Transverse colon (tissue), 4 donors: ENCODE results near the gene ACTN1. TPM values are rescaled to one million over a fixed set of nuclear protein-coding genes. Genes with fewer than 3 reads are reported as not detected.

Experiments
- DNase-seq: peaks from one replicate; pipeline ENCODE4 v3.0.0-alpha.2; 2019
- H3K27ac ChIP-seq, 4 donors: fragments of 200-600 bp; sonication (generic); 2 replicates each; pipeline ENCODE4 v1.5.1; 2016 to 2018; ENCODE audit warnings: inconsistent platforms in 4 of 4
- H3K27me3 ChIP-seq: fragments of 200-600 bp; sonication (generic); 2 replicates; pipeline ENCODE4 v1.5.1; 2017; ENCODE audit warnings: inconsistent platforms
- H3K36me3 ChIP-seq, 4 donors: fragments of 200-600 bp; sonication (generic); 2 replicates each; pipeline ENCODE4 v1.5.1; 2017 to 2019; ENCODE audit warnings: inconsistent platforms in 4 of 4
- H3K4me1 ChIP-seq, 4 donors: fragments of 200-600 bp; sonication (generic); 2 replicates each; pipeline ENCODE4 v1.5.1; 2017 to 2020; ENCODE audit warnings: inconsistent platforms in 4 of 4
- H3K4me3 ChIP-seq, 4 donors: fragments of 200-600 bp; sonication (generic); 1 replicate in 1 of 4; 2 replicates in 3 of 4; pipeline versions ENCODE4 v1.5.1 to v1.6.1; 2017 to 2019; ENCODE audit warnings: inconsistent platforms in 4 of 4
- H3K9me3 ChIP-seq, 2 donors: fragments of 200-600 bp; sonication (generic); 2 replicates each; pipeline ENCODE4 v1.5.1; 2017 to 2019; ENCODE audit warnings: inconsistent platforms in 2 of 2
- EP300 ChIP-seq: sonication (generic); formaldehyde crosslinking; IDR thresholded peaks from one replicate; pipeline ENCODE4 v1.6.1; 2017; ENCODE audit warnings: antibody characterized with exemption, low read depth
- POLR2A ChIP-seq: fragments of 450-650 bp; IDR thresholded peaks from one replicate; pipeline ENCODE4 v1.6.1; 2016; ENCODE audit warnings: antibody characterized with exemption, mild to moderate bottlenecking, moderate library complexity
- POLR2AphosphoS5 ChIP-seq, 3 donors: sonication (generic); formaldehyde crosslinking; IDR thresholded peaks; one replicate each; pipeline ENCODE4 v1.6.1; 2016; ENCODE audit warnings: antibody characterized with exemption in 3 of 3
- WGBS, 2 donors: methylation state at CpG; one replicate each; pipeline ENCODE4 v1.1.5; 2018; ENCODE audit warnings: low coverage in 1 of 2; 5-methylcytosine and 5-hydroxymethylcytosine counted together
- in situ Hi-C, 4 donors: fragments of 200-750 bp; cut with MboI; loops; one replicate each; pipeline versions ENCODE4 v1.15.0 to v1.15.1; 2017; ENCODE audit warnings: low sequenced_read_pairs in 3 of 4, low pct_ligation_motif_present in 1 of 4, low pct_unique_long_range_greater_than_20kb in 1 of 4
- intact Hi-C: fragments of 100-400 bp; cut with DNase I; formaldehyde crosslinking; loops from one replicate; pipeline ENCODE4 v1.15.1; 2023; ENCODE audit warnings: low total_unique reads
- total RNA-seq, 4 donors: library from RNA; depleted of rRNA; stranded (reverse); fragments of >200 nt; gene quantifications; one replicate each; pipeline ENCODE4 v1.1.0, GENCODE V29; 2016
- TF ChIP-seq, protein P1 (sequence below), 5 experiments: fragments of 200-600 bp in 3 of 5; fragments of 450-650 bp in 2 of 5; sonication (generic) in 3 of 5; IDR thresholded peaks; 1 replicate in 2 of 5; 2 replicates in 3 of 5; pipeline ENCODE4 v1.5.1; 2016 to 2017; ENCODE audit warnings: antibody characterized with exemption in 5 of 5, inconsistent platforms in 3 of 5, mild to moderate bottlenecking in 2 of 5, moderate library complexity in 1 of 5

The ACTN1 gene
- total RNA-seq, 4 donors from 2014 or later, result 127 to 403 (median 197) TPM

DNA sequence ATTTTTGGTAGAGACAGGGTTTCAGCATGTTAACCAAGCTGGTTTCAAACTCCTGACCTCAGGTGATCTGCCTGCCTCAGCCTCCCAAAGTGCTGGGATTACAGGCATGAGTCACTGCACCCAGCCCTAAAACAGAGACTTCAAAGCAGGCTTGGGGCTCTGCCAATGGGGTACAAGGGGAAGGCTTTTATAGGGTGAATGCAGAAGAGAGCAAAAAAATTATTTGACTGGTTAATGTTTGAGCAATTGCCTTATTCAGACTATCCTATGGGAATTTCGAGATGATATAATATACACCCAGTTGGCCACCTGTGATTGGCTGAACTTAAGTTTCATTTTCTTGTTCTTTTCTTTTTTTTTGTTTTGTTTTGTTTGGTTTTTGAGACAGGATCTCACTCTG is 31.5 kb upstream of the ACTN1 start:
- intact Hi-C loops (no loop called here), in situ Hi-C loops (no loop called here)
- Histone ChIP-seq H3K27me3 (no peaks in the 10 kb centered on the region), H3K9me3 (no peaks in the 10 kb centered on the region), H3K27ac (no peak overlapping the region), H3K36me3 (no peaks in the 10 kb centered on the region), H3K4me1 (peaks cover 6 to 31% (median 19%) of the 10 kb centered on the region in 4 donors), H3K4me3 (no peak overlapping the region)
- peak; percentile 25 for DNase-seq
- WGBS, 2 donors, result 50 to 70% methylated on average over 1 of the region's 1 CpG
- TF ChIP-seq POLR2AphosphoS5 (IDR thresholded peaks at IDR 0.05) (no peak), EP300 (no peak), POLR2A (no peak)
- TF ChIP-seq, protein P1, sequence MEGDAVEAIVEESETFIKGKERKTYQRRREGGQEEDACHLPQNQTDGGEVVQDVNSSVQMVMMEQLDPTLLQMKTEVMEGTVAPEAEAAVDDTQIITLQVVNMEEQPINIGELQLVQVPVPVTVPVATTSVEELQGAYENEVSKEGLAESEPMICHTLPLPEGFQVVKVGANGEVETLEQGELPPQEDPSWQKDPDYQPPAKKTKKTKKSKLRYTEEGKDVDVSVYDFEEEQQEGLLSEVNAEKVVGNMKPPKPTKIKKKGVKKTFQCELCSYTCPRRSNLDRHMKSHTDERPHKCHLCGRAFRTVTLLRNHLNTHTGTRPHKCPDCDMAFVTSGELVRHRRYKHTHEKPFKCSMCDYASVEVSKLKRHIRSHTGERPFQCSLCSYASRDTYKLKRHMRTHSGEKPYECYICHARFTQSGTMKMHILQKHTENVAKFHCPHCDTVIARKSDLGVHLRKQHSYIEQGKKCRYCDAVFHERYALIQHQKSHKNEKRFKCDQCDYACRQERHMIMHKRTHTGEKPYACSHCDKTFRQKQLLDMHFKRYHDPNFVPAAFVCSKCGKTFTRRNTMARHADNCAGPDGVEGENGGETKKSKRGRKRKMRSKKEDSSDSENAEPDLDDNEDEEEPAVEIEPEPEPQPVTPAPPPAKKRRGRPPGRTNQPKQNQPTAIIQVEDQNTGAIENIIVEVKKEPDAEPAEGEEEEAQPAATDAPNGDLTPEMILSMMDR (IDR thresholded peaks at IDR 0.05), result no peak

DNA sequence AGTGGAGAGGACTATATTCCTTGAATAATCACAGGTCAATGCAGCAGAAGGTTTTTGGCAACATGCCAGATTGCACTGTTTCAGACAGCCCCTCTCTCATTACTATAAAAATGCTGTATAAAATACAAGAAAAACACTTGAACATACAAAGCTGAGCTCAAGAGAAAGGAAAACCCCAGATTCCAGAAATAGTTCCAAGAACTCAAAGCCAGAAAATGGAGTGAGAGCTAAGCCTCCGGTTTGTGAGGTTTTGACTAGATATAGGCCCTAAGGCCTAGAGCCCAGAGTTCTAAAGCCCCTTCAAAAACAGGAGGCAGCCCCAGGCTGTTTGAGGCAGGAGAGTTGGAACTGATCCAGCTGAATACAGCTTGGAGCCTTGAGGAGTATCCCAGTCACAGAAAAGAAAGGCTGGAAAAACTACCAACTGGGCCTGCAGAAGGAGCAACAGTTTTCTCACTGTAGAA is 29.4 kb upstream of the ACTN1 start:
- no peaks in the 10 kb centered on the region for H3K27me3 ChIP-seq
- no peak for TF ChIP-seq POLR2AphosphoS5 (IDR thresholded peaks at IDR 0.05)
- no peak for TF ChIP-seq EP300
- TF ChIP-seq POLR2A, result no peak
- TF ChIP-seq, protein P1 (IDR thresholded peaks at IDR 0.05), result no peak
- H3K4me3 ChIP-seq, result no peak overlapping the region
- H3K9me3 ChIP-seq, result no peaks in the 10 kb centered on the region
- no peaks in the 10 kb centered on the region for H3K36me3 ChIP-seq
- intact Hi-C loops (no loop called here), in situ Hi-C loops (no loop called here)
- peaks cover 0 to 27% (median 11%) of the 10 kb centered on the region in 4 donors for H3K4me1 ChIP-seq
- 63 to 71% methylated on average over 1 of the region's 1 CpG for WGBS, 2 donors
- no peak for DNase-seq
- peak overlapping the region in 2 of 4 donors; percentile 35 to 44 for H3K27ac ChIP-seq

DNA sequence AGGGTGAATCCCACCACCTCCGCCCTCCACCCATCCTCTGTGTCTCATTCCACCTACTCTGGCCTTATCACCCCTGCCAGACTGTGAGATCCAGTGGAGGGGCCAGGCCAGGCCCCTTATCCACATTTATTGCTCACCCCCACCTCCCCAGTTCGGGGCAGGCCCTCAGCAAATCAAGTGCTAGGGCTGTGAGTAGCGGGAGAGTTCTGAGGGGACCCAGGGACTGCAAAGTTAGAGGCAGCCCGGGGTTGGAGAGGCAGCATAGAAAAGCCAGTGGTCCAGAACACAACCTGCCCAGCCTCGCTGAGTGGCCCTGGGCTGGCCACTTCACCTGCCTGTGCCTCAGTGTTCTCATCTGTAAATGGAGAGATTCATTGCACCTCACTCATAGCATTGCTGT is 27.2 kb upstream of the ACTN1 start:
- no peaks in the 10 kb centered on the region for H3K36me3 ChIP-seq
- H3K27me3 ChIP-seq, result no peaks in the 10 kb centered on the region
- H3K9me3 ChIP-seq, result no peaks in the 10 kb centered on the region
- intact Hi-C loops, result no loop called here
- in situ Hi-C loops, result no loop called here
- H3K27ac ChIP-seq, result peak overlapping the region in 1 of 4 donors; percentile 61
- peaks cover 0 to 27% (median 11%) of the 10 kb centered on the region in 4 donors for H3K4me1 ChIP-seq
- no peak for DNase-seq
- TF ChIP-seq EP300 (no peak), POLR2A (no peak), POLR2AphosphoS5 (IDR thresholded peaks at IDR 0.05) (no peak)
- TF ChIP-seq, protein P1 (IDR thresholded peaks at IDR 0.05), result no peak
- 96% methylated on average over 5 of the region's 5 CpGs; no CpG with 5 or more reads in 1 of the 2 donors for WGBS, 2 donors
- no peak overlapping the region for H3K4me3 ChIP-seq

DNA sequence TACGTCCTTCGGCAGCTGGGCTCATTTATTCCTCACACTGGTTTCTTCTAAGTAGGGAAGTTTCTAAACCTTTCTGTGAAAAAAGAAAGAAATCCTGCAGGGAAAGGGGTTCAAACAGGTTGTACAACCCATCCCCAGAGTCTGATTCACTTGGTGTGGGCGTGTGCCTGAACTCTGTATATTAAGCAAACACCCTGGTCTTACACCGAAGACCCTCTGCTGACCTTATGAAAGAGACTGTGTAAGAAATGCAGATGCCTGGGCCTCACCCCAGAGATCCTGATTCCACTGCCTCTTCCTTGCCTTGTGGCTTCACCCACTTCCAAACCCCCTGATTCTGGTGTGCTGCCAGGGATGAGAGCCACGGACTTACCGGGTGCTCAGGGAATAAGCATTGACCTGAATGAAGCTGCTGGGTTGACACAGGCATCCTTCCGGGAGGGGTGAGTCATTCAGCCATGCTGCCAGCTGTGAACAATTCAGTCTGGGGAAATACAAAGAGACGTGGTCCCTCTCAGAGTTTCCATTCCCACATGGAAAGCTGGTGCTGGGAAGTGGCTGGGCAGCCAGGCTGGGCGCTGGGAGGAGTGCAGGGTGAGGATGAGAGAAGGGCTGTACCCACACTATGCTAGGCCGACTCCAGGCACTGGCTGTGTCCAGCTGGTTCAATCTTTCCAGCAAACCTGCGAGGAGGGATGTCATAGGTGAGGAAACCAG is 26.5 kb upstream of the ACTN1 start:
- peak; percentile 51 for DNase-seq
- H3K36me3 ChIP-seq, result no peaks in the 10 kb centered on the region
- H3K27me3 ChIP-seq, result no peaks in the 10 kb centered on the region
- no peak overlapping the region for H3K4me3 ChIP-seq
- no peaks in the 10 kb centered on the region for H3K9me3 ChIP-seq
- TF ChIP-seq, protein P1 (IDR thresholded peaks at IDR 0.05), result no peak
- TF ChIP-seq EP300 (peak; percentile 16), POLR2AphosphoS5 (IDR thresholded peaks at IDR 0.05) (peak; percentile 58 to 81 (median 59))
- WGBS, 2 donors, result 52 to 71% methylated on average over 4 to 11 of the region's 11 CpGs
- H3K27ac ChIP-seq, result peak overlapping the region in 1 of 4 donors; percentile 61
- in situ Hi-C loops (no loop called here), intact Hi-C loops (no loop called here)
- peaks cover 0 to 23% (median 11%) of the 10 kb centered on the region in 4 donors for H3K4me1 ChIP-seq
